HG03139 (cell line): Measurements from ENCODE around the gene PPP6C.
A peak's percentile ranks its signal among the peaks of the same experiment; 100 is the strongest.
"Not testable (repeated sequence)": the region's sequence is repeated elsewhere in the genome, so short reads cannot be mapped to it uniquely, and the experiment has no call there.

ENCODE experiments used
- ATAC-seq: cut with Tn5 transposase; IDR thresholded peaks from one replicate; pipeline ENCODE4 v1.9.1; 2021; ENCODE audit not compliant: unreplicated experiment

The PPP6C gene

DNA sequence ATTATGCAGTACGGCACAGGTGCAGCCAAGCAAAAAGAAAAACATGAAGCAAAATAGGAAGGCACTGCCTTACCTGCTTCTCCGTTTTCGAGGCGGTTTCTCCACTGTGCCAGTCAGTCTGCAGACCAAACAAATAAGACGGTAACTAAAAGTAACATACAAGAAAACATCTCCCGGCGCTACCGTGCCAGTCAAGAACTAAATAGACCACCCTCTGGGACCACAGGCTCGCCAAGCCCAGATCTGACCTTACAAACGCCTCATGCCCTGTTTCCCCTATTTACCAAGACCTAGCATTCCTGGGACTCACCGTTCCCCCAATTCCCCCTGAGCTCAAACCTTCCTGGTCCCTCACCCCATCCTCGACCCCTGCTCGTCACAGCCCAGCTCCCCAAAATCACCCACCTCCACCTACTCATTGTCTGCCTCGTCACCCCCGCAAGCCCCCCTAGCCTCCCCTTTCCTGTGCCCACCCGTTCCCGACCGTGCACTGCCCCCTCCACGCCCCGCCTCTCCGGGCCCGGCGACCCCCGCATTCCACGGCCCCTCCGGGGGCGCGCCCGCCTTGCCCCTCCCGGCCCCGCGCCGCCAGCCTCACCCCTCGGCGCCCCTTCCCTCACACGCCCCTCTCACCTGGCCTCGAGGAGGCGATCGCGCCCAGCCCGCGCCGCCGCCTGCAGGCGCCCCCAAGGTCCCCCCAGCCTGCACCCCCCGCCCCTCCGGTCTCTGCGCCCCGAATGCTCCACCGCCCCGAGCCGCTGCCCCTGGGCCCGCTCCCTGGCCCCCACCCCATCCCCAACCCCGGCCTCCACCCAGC is 46.8 kb downstream of the PPP6C start:
- ATAC-seq = no peak

DNA sequence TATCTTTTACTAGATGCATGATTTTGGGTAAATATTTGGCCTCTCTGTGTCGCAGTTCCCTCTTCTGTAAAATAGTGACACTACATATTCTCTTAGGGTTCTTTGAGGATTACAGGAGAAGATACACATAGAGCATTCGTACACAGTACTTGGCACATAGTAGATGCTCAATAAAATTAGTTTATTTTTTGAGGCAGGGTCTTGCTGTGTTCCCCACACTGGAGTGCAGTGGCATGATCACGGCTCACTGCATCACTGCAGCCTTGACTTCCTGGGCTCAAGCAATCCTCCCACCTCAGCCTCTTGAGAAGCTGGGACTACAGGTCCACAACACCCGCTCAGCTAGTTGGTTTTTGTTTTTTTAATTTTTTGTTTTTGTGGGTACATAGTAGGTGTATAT is 47.9 kb downstream of the PPP6C start:
- ATAC-seq = no peak

DNA sequence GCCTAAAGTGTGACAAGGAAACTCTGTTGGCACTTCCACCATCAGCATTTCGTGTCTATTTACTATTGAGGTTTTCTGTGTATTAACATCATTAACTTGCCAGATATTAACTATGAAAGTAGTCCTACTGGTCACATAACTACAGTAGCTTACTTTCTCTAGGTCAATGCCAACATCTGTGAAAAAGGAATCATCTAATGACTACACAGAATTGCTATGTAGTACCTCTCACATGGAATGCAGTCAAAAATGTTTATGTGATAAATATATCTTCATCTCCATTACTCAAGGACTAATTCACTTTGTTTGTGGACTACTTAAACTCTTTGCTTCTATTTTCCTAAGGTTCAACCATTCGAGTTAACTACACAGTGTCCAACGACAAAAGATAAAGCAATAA is 48.4 kb downstream of the PPP6C start:
- ATAC-seq = no peak

DNA sequence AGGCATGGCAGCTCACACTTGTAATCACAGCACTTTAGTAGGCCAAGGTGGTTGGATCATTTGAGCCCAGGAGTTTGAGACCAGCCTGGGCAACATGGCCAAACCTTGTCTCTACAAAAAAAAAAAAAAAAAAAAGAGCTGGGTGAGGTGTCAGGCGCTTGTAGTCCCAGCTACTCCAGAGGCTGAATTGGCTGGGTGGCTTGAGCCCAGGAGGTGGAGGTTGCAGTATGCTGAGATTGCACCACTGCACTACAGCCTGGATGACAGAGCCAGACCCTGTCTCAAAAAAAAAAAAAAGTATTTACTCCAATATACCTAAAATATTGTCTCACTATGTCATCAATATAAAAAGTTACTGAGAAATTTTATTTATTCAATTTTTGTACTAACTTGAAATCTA is 49.0 kb downstream of the PPP6C start:
- ATAC-seq = no peak

DNA sequence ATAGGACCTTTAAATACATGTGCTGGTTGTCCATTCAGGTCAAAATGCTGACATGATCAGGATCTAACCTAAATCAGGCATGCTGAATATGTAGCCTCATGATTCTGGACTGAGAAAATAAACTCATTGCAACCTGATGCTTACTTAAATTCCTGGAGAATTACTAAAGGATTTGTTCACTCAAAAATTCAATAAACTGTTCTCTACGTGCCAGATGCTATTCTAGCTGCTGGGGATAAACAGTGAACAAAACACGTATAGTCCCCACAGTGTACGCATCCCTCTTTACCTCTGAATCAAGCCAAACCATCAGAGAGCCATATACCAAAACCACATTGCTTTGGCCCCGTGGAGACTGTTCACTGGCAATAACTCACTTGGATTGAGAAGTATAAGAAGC is 52.4 kb downstream of the PPP6C start:
- ATAC-seq = no peak

DNA sequence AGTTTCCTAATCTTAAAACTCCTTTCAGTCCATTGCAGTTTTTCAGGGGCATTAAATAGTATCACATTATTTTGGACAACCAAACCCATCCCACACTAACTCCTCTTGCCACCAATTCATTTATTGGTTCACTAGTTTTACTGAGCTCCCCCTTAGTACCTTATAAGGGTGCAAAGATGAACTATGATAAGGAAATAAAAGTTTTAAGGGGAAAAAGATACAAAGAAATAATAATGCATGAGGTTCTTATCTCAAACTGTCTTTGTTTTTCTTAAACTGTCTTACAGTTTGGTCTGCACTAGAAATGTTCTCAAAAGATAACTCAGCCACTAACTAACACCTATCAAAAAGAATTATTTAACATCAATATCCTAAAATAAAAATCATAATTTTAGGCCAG is 54.6 kb downstream of the PPP6C start:
- no peak for ATAC-seq

DNA sequence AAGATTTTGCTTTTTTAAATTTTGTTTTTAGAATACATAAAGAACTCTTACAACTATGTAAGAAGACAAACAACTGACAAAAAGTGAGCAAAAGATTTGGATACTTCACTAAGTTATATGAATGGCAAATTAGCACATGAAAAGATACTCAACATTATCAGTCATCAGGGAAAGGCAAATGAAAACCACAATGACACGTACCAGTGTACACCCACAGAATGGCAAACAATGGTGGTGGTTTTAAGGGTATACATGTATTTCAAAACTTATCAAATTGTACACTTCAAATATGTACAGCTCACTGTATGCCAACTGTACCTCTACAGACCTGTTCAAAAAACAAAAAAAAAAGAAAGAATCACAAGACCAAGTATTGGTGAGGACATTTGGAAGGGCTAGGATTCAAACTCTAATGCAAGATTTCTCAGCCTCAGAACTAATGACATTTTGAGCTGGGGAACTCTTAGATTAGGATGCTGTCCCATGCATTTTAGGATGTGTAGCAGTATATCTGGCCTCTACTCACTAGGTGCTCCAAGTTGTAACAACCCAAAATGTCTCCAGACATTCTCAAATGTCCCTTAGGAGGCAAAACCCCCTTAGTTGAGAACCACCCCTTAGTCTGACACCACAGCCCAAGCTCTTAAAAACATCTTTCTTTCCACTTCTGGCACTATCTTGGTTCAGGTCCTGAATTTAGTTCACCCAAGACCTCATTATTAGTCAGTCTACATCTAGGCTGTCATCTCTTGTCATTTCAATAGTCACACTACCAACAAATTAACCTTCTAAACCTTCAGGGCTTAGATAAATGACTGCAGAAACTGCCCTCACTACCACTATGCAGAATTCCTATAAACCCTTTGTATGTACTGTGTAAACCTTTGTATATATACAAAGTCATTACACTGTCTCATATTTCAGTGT is 55.9 kb downstream of the PPP6C start:
- no peak for ATAC-seq

DNA sequence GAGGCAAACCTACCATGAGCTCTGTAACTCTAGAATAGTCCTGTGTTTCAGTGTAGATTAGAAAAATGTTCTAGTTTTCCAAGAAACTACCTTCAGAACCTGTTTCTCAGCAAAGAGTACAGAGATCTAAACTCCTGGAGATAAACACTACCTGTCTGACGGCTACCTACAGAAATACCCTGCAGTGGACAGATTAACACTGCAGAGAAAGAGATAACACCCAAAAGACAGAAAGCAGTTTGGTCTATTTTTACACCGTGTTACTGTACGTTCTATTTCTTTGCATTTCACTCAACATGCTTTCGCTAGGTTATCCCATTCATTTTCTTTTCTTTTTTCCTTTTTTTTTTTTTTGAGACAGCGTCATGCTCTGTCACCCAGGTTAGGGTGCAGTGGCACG is 57.8 kb downstream of the PPP6C start:
- no peak for ATAC-seq

DNA sequence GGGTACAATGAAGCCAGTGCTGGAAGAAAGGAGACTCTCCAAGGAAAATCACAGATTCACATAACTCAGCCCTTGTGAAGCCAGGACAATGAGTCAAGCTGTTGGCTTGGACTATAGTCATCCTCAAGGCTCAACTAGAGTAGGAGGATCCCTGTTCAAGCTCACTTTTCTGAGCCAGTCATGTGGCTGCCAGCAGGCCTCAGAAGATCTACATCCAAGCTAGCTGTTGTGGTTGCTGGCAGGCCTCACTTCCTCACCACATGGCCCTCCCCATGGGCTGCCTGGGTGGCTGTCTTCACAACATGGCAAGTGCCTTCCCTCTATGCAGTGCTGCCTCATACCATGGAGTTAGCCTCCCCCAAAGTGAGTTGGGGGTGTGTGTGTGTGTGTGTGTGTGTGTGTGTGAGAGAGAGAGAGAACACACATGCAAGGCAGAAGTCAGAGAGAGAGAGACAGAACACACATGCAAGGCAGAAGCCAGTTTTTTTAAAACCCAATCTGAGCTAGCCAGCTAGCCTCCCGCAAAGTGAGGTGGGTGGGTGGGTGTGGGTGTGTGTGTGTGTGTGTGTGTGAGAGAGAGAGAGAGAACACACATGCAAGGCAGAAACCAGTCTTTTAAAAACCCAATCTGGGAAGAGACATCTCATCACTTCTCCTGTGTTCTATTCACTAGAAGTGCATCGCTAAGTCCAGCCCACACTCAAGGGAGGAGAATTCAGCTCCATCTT is 63.4 kb downstream of the PPP6C start:
- ATAC-seq = peak; percentile 94

DNA sequence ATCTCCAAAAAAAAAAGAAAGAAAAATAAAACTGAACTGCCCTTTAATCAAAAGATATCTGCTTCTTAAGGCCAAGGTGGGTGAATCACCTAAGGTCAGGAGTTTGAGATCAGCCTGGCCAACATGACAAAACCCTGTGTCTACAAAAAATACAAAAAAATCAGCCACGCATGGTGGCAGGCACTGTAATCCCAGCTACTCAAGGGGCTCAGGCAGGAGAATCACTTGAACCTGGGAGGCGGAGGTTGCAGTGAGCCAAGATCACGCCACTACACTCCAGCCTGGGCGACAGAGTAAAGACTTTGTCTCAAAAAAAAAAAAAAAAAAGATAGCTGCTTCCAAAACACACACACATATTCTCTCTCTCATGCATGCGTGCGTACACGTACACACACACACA is 64.1 kb downstream of the PPP6C start:
- ATAC-seq = no peak

DNA sequence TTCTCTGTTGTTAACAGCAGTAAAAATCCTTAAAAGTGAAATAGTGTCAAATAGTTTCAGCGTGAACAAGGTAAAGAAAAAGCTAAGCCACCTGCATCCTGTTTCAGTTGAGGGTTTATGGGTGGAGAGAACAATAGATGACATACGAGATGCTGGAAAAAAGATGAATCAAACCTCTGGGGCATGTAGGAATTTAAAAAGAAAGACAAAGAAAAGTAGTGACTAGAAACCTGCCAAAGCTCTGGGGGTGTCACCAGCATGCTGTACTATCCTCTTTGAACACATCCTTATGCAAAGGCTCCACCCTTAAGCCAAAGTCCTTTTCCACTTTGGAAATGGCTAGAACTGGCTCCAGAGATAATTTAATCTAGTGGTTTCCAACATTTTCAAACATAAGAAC is 68.5 kb downstream of the PPP6C start:
- ATAC-seq = no peak

DNA sequence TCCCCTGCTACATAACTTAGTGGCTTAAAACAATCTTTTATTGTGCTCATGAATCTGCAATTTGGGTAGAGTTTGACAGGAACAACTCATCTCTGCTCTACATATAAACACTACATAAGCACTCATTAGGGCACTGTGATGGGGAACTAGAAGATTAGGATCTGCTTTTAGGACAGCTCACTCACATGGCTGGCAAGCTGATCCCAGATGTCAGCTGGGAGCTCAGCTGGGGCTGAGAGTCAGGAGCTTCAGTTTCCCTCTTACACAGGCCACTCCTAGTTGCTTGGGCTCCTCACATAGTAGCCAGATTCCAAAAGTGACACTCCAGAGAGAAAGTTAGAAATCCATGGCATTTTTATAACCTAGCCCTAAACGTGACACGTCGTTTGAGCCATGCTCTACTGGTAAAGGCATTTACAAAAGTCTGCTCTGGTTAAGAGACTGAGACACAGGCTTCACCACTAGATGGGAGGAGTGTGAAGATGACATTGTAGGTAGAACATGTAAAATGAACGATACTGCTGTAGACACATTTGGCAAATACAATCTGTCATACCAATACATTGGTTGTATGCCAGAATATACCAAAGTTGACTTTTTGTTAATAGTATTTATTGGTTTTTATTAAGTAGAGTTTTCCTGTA is 69.8 kb downstream of the PPP6C start:
- no peak for ATAC-seq

DNA sequence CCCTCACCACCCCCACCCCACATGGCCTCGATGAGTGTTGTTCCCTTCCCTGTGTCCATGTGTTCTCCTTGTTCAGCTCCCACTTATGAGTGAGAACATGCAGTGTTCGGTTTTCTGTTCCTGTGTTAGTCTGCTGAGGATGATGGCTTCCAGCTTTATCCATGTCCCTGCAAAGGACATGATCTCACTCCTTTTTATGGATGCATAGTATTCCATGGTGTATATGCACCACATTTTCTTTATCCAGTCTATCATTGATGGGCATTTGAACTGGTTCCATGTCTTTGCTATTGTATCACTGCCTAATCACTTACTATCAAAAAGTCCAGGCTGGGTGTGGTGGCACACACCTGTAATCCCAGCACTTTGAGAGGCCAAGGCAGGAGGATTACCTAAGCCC is 70.9 kb downstream of the PPP6C start:
- ATAC-seq = not testable (repeated sequence)

DNA sequence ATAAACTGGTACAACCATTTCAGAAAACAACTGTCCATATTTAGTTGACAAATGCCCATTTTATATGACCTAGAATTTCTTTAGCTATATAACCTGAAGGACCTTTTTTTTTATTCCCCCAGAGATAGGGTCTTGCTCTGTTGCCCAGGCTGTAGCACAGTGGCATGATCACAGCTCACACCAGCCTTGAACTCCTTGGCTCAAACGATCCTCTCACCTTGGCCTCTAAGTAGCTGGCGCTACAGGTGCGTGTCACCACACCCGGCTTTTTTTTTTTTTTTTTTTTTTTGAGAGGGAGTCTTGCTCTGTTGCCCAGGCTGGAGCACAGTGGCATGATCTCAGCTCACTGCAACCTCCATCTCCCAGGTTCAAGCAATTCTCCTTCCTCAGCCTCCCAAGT is 75.1 kb downstream of the PPP6C start:
- ATAC-seq = not testable (repeated sequence)

DNA sequence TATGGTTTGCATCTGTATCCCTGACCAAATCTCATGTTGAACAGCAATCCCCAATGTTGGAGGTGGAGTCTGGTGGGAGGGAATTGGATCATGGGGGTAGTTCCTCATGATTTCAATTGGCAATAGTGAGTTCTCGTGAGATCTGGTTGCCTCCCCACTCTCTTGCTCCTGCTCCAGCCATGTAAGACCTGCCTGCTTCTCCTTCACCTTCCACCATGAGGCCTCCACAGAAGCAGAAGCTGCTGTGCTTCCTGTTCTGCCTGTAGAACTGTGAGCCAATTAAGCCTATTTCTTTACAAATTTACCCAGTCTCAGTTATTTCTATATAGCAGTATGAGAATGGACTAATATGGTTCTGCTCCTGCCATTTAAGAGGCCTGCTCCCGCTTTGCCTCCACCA is 79.1 kb downstream of the PPP6C start:
- no peak for ATAC-seq

DNA sequence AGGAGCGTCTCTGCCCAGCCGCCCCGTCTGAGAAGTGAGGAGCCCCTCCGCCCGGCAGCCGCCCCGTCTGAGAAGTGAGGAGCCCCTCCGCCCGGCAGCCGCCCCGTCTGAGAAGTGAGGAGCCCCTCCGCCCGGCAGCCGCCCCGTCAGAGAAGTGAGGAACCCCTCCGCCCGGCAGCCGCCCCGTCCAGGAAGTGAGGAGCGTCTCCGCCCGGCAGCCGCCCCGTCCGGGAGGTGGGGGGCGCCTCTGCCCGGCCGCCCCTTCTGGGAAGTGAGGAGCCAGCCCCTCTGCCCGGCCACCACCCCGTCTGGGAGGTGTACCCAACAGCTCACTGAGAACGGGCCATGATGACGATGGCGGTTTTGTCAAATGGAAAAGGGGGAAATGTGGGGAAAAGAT is 81.1 kb downstream of the PPP6C start:
- not testable (repeated sequence) for ATAC-seq

DNA sequence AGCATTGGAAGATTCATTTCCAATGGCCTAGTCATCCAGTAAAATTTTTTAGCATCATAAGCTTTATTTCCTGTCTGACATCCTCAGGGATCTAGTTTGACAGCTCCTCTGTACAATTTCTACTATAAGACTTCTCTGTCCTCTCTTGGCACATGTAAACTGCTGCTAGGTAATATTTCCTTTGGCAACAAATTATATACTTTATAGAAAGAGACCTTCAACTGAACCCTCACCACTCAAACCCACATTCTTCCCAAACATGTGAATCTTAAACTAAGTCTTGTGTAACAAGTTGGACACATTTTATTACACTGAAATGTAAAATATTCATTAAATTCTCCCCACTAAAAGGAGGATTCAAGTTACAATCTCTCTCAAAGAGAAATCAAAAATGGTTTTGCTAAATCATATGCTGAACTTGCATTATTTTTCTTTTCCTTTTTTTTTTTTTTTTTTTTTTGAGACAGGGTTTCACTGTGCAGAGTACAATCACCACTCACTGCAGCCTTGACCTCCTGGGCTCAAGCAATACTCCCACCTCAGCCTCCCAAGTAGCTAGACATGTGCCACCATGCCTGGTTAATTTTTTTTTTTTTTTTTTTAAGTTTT is 83.2 kb downstream of the PPP6C start:
- ATAC-seq = no peak

DNA sequence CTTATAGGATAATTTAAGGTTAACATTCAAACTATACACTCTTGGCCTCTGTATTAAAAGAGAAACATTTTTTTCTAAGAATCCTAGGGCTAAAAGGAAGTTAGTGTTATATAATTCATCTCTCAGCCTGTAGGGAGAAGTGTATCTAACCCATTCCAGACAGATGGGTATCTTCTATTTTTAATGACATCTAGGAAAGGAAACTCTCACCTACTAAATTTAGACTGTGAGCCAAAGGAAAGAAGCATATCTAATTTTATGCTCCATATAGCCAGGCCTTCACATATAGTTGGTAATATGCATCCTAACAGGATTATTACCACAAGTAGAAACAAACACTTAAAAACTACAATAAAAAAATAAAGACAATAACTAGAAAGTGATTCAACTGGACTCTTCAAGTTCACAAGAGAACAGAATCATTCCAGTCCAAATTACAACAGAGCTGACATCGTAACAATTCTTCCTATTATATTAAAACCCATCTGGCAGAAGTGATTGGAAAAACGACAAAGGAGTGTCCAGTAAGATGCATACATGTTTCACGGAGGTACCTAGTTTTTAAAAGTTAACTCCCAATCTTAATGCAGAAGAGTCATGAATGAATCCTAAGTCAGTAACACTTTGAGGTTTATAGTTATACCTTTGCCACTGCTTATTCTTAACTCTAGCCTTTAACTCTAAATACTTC is 85.7 kb downstream of the PPP6C start:
- ATAC-seq = no peak

DNA sequence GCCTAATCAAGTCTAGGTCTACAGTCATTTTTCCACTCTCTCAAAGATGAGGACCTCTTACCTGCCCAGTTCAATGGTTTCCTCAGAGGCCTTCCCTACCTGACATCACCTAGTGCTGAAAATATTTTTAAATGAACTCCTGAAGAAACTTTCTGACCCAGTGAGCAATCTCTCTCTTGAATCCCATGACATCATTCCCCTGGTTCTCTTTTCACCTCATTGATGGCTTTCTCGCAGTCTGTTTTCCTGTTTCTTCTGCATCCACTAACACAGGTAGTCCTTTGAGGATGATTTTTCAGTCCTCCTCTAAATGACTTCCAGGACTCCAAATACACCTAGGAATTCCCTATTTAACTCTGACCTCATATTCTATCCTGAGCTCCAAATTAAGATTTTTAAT is 86.6 kb downstream of the PPP6C start:
- ATAC-seq = no peak

DNA sequence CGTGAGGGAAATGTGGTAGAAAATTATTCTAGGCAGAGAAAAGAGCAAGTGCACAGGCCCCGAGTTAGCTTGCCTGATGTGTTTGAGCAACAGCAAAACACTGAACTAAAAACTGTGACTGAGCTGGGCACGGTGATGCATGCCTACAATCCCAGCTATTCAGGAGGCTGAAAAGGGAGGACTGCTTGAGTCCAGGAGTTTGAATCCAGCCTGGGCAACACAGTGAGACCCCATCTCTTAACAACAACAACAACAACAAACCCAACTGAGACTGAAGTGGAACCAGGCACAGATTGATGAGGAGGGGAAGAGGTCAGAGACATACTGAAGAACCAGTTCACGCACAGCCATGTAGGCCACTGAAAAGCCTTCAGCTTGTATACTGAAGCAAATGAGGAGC is 88.8 kb downstream of the PPP6C start:
- ATAC-seq = no peak
